Mucosa of gallbladder (tissue), 1 donor: ENCODE data around the gene MADD. TPM values are rescaled to one million over a fixed set of nuclear protein-coding genes. Genes with fewer than 3 reads are reported as not detected.

Experiments used
- DNase-seq: peaks from one replicate; pipeline ENCODE4 v3.0.0-alpha.2; 2020; ENCODE audit warnings: low spot score
- total RNA-seq: library from RNA; stranded (reverse); gene quantifications from one replicate; pipeline ENCODE4 v1.2.1, GENCODE V29; 2021
- donor health status: DM: no; HTN: no; CAD: no.

The MADD gene
- 57.1 TPM for total RNA-seq

- DNase-seq: peak; percentile 87
Measured at GRCh38 chr11:47269829-47270305, at the start of gene MADD. MADD (plus strand) TSS chr11:47270133.

DNA sequence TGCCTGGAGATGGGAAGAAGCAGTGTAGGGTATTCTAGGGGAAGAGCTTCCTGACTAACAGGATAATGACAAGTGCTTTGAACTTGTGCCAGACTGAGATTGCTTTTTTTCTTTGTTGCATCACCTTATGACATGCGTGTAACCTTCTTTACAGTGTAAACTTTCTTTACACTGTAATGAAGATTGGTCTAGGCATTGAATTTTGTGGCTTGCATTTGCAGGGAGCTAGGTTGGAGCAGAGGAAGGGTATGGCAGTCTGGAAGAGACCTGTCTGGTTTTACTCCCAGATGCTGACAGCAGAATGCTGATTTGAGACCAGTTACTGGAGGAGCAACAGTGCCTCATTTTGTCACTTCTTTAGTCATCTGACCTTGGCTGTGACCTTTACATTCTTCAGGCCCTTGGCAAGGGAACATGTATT is 49.5 kb upstream of the MADD start:
- DNase-seq: no peak

GRCh38 chr11:47222696-47223095 is 47.2 kb upstream of the MADD start:
- DNase-seq: no peak

DNA sequence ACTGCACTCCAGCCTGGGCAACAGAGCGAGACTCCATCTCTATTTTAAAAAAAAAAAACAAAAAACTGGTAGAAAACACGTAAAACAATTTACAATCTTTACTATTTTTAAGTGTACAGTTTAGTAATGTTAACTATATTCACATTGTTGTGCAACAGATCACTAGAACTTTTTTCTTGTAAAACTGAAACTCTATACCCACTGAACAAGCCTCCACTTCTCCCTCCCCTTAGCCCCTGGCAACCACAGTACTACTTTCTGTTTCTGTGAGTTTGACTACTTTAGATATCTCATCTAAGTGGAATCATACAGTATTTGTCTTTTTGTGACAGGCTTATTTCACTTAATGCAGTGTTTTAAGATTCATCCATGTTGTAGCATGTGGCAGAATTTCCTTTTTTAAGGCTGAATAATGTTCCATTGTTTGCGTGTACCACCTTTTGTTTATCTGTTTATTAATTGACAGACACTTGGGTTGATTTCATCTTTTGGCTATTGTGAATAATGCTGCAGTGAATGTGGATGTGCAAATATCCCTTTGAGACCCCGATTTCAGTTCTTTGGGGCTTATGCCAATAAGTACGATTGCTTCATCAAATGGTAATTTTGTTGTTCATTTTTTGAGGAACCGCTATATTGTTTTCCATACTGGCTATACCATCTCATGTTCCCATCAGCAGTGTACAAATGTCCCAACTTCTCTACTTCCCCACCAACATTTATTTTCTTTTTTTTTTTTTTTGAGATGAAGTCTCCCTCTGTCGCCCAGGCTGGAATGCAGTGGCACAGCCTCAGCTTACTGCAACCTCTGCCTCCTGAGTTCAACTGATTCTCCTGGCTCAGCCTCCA is 44.2 kb upstream of the MADD start:
- DNase-seq: no peak

DNA sequence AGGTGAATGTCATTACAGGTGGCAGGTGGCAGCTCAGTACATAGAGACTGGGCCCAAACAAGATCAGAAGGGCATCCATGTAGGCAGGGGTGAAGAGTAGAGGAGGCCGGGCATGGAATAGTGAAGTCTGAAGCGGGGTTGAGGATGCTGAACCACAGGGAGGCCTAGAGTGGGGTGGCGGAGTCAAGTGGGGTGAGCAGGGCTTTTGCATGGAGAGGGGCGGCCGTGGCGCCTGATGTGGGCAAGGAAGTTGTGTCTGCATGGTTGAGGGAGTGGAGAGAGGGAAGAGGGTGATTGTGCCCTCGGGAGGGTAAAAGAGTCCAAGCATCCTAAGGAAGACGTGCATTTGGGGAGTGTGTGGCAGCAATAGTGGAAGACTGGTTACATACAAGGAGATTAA is 40.8 kb upstream of the MADD start:
- no peak for DNase-seq

GRCh38 chr11:47233051-47233450 is 36.9 kb upstream of the MADD start:
- DNase-seq: no peak

- DNase-seq: no peak
Measured at GRCh38 chr11:47233989-47234668, 35.8 kb upstream of the MADD start.

GRCh38 chr11:47234669-47235100 is 35.2 kb upstream of the MADD start:
- DNase-seq: peak; percentile 49

DNA sequence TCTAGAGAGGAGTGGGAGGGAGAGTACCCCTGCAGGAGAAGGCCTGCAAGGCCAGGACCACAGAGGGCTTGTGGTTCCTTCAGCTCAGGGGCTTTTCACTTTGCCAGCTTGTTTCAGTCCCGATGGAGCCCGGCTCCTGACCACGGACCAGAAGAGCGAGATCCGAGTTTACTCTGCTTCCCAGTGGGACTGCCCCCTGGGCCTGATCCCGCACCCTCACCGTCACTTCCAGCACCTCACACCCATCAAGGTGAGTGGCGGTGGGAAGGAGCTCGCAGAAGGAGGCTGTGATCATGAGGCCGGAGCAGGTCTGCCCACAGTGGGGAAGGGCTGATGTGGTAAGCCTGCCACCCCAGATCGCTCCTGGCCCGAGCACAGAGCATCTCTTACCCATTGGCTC is 34.8 kb upstream of the MADD start:
- no peak for DNase-seq

DNA sequence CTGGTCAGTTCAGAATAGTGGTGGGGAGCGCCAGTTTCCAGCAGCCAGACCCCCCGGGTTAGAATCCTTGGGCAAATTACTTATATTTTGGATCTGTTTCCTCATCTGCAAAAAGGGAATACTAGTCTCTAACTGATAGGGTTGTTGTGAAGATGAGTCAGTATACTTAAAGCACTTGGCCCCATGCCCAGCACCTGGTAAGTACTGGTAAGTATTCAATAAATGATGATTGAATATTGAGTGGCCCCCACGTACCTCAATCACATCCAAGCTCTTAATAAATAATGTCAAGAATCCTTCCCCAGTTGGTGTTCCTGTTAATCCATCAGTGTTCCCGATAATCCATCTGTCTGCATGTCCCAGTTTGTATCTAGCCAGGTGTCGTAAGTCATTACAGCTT is 33.5 kb upstream of the MADD start:
- no peak for DNase-seq

DNA sequence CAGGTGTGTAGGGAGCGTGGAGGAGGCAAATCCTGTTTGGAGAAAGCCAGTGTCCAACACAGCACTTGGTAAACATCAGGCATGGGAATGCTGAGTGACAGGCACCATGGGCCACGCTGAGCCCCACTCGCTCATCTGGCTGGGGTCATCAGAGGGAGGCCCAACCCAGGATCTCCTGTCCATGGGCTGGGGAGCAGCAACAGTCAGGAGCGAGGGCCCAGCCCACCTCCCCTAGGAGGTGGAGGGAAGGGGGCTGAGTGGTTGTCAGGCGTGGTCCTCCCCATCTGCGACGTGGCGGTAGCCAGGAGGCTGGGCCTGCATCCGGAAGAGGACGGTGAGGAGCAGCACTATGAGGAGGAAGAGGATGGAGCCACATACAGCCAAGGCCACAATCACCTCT is 30.1 kb upstream of the MADD start:
- no peak for DNase-seq

DNA sequence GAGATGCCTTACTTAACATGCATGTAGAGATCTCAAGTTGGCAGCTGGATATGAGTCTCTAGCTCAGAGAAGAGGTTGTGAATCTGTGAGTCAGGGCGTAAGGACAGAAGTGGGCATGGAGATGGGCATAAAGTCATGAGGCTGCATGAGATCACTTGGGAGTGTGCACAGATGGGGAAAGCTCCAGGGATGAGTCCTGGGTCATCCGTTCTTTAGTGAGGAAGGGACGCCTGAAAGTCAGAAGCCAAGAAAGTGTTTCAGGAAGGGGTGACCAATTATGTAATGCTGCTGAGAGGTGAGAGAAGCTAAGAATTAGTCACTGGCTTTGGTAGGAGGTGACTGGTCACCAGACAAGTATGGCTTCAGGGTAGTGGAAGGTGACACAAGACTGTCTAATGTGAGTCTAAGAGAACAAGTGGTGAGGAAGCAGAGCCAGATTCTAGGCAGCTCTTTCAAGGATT is 28.1 kb upstream of the MADD start:
- no peak for DNase-seq

DNA sequence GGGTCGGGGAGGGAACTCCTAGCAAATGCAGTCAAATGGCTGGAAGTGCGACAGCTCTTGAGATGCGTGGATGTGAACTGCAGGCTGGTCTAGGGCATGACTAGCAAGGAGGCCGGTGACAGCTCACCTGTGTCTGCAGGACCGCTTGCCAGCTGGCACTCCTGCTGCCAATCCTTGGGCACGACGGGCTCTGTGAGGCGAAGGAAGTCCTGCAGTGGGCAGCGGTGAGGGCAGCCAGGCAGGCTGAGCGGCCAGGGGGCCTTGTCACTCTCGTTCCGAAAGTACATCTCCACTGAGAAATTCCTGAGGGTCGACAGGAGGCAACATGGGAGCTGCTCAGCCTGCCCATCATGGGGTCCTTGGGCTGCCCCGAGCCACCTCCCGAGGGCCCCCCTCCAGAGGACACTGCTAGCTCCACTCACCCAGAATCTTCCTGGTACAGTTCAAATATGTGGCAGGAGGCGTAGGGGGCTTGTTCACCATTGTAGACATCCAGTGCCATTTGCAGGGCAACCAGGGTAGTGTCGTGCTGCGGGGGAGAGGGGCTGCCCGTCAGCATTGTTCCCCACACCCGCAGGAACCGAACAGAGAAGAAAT is 27.2 kb upstream of the MADD start:
- DNase-seq: no peak

GRCh38 chr11:47243454-47243853 is 26.5 kb upstream of the MADD start:
- DNase-seq: no peak

DNA sequence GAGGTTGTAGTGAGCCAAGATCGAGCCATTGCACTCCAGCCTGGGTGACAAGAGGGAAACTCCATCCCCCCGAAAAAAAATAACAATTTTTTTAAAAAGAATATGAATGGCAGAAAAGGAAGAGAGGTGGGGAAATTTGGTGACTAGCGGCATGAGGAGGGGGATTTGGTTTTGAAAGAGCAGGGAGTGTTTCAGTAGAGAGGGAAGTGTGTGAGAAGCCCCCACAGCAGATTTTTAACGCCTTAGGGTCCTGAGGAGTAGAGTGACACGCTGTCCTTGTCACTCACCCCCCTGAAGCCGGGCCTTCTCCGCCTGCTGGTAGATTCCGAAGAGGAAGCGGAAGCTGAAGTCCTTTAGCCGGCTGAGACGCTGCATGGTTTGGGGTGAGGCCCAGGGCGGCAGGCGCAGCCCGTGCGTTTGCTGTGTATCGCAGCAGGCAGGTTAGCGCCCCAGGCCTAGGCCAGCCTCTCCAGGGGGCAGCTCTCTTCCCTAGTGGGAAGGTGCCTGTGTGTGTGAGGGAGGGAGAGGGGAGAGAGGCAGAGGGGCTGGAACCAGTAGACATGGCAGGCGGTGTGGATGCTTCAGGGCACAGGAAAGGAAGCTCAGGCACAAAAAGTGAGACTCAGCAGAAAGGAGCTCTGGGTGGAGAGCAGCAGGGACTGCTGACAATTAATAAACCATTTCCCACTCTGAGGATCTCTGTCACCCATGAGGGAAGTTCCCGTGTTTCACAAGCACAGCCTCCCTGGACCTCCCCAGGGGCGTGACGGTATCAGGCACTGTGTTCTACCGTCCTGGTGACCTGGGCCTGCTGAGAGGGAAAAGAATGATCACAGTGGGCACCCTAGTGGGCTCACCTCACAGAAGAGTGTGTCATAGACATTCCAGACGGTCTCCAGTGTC is 25.2 kb upstream of the MADD start:
- no peak for DNase-seq

DNA sequence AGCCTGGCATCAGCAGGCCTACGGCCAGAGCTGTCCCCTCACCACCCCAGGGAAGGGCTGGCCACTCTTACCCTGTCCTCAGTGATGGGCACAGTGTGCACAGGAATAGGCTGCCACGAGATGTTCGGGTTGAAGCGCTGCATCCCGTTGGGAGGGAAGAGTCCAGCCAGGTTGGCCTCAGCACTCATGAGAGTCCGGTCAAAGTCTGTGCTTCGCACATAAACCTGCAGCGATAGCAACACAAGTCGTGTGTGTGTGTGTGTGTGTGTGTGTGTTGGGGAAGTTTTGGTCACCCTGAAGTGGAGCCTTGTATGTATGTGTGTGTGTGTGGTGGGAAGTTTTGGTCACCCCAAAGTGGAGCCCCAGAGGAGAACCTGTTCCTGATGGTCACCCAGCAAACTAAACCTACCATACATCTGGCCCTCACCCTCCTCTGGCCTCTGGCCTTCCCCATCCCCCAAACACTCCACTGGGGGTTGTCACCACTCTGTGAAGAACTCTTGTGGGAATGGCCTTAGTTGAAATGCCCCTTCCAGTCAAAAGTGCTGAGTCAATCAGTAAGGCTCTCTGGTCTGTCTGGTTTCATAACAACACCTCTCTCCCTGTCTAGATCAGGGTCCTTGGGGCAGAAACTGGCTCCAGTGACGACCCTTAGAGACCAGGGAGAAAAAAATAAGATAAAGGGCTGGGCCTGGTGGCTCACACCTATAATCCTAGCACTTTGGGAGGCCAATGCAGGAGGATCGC is 24.1 kb upstream of the MADD start:
- no peak for DNase-seq

- no peak for DNase-seq
Measured at GRCh38 chr11:47247502-47247901, 22.4 kb upstream of the MADD start.

DNA sequence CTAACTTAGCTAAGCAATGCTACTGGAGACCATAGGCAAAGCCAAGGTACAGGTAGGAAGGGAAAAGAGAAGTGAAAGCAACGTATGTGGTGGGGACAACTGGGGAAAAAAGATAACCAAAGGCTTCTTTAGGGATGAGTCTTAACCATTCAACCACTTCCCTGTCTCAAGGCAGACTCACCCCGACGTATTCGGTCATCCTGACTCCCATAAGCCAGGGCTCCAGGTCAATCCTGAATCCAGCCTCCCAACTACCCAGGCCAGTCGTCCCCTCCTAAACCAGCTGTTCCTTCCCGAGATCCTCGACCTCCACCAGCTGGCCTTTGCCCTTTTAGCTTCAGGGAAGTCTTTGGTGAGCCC is 21.6 kb upstream of the MADD start:
- DNase-seq: no peak

DNA sequence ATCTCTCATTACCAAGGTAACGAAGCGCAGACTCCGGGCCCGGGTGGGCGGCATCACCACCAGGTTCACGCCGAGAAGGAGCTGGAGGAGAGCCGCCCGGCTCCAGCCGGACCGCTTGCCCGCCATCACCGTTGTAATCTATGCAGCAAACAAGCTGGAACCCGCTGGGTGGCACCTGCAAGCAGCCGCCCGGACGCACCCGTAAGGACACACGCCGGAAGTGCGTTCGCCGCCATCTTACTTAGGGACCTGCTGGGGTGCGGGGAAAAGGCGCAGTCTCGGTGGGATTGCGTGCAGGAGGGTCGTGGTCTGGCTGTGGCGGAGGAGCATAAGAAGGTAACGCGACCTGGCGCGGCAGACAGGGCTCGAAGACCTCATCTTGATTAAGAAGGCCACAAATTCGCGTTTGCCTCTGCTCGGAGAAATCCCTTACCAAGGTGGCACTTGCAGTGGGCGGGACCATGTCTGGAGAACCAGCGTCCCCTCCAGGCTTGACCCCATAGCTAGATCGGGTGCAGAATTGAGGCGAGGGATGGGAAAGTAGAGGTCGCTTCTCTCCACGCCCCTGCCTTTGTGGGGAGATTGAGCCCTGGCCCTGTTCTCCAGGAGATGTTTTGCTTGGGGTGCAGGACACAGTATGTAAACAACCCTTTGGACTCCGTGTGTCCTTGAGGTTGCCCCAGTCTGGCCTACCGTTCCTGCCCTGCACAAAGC is 21.1 kb upstream of the MADD start, which contains the start of gene ACP2:
ACP2 (minus strand) TSS at position 151 of the 714 bp plus-strand sequence; CDS start at position 126, 25 bp downstream.
- peak; percentile 89 for DNase-seq

DNA sequence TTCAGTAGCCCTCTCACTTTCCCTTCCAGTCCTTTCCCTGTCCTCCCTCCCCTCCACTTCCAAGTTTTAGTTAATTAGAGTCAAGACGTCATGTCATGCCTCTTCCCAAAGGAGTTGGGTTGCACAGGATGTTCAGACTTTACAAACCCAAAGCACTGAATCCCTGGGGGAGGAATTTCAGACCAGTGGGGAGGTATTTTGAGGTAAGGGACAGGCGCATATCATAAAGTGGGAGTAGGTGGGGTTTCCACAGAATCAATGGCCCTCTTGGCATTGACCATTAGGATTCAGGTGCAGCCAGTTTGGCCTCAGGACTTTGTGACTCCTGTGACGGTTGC is 20.6 kb upstream of the MADD start:
- DNase-seq: no peak
